Spleen (tissue), 11 donors: ENCODE data around the gene KDF1. TPM values are rescaled to one million over a fixed set of nuclear protein-coding genes. Genes with fewer than 3 reads are reported as not detected.
A peak's percentile ranks its signal among the peaks of the same experiment; 100 is the strongest.
"Not testable (repeated sequence)": the region's sequence is repeated elsewhere in the genome, so short reads cannot be mapped to it uniquely, and the experiment has no call there.

Experiments
- DNase-seq: peaks from one replicate; pipeline ENCODE4 v3.0.0-alpha.2; 2020
- H3K27ac ChIP-seq, 8 donors: fragments of 200-600 bp; sonication (generic) in 7 of 8; 1 replicate in 4 of 8; 2 replicates in 4 of 8; pipeline versions ENCODE4 v1.5.0 to v1.8.0; 2016 to 2021; ENCODE audit warnings: inconsistent platforms in 4 of 8, mild to moderate bottlenecking in 4 of 8, moderate library complexity in 1 of 8
- H3K27me3 ChIP-seq, 7 donors: fragments of 200-600 bp; sonication (generic) in 6 of 7; replicated peaks in 1 of 7; 1 replicate in 4 of 7; 2 replicates in 3 of 7; pipeline versions ENCODE4 v1.5.0 to v1.8.0; 2016 to 2021; ENCODE audit warnings: inconsistent platforms in 3 of 7, mild to moderate bottlenecking in 1 of 7
- H3K36me3 ChIP-seq, 6 donors: fragments of 200-600 bp; sonication (generic) in 5 of 6; 1 replicate in 4 of 6; 2 replicates in 2 of 6; pipeline versions ENCODE4 v1.5.0 to v1.8.0; 2016 to 2021; ENCODE audit warnings: inconsistent platforms in 2 of 6
- H3K4me1 ChIP-seq, 6 donors: fragments of 200-600 bp; sonication (generic) in 5 of 6; 1 replicate in 3 of 6; 2 replicates in 3 of 6; pipeline versions ENCODE4 v1.5.0 to v1.8.0; 2016 to 2021; ENCODE audit warnings: inconsistent platforms in 3 of 6
- H3K4me3 ChIP-seq, 8 donors: fragments of 200-600 bp; sonication (generic) in 7 of 8; 1 replicate in 4 of 8; 2 replicates in 4 of 8; pipeline versions ENCODE4 v1.5.0 to v1.8.0; 2016 to 2021; ENCODE audit warnings: inconsistent platforms in 4 of 8, mild to moderate bottlenecking in 4 of 8, moderate library complexity in 2 of 8
- H3K9me3 ChIP-seq, 8 donors: fragments of 200-600 bp; sonication (generic) in 7 of 8; 1 replicate in 4 of 8; 2 replicates in 4 of 8; pipeline versions ENCODE4 v1.5.0 to v1.8.0; 2016 to 2021; ENCODE audit warnings: inconsistent platforms in 4 of 8
- CTCF ChIP-seq, 11 experiments: fragments of 200-600 bp in 7 of 11; fragments of 450-650 bp in 4 of 11; sonication (generic) in 4 of 11; IDR thresholded peaks in 8 of 11; conservative IDR thresholded peaks in 3 of 11; 1 replicate in 7 of 11; 2 replicates in 4 of 11; pipeline versions ENCODE4 v1.4.0 to v1.8.0; 2016 to 2021; ENCODE audit warnings: antibody characterized with exemption in 11 of 11, inconsistent platforms in 4 of 11, mild to moderate bottlenecking in 1 of 11
- POLR2A ChIP-seq, 3 donors: fragments of 450-650 bp; IDR thresholded peaks; one replicate each; pipeline ENCODE4 v1.5.1; 2017; ENCODE audit warnings: antibody characterized with exemption in 3 of 3, mild to moderate bottlenecking in 1 of 3
- POLR2AphosphoS5 ChIP-seq, 3 donors: sonication (generic); formaldehyde crosslinking; IDR thresholded peaks; one replicate each; pipeline ENCODE4 v1.5.1; 2017; ENCODE audit warnings: antibody characterized with exemption in 3 of 3
- WGBS, 5 donors: extraction: QIAGEN DNeasy Blood & Tissue Kit in 3 of 5; methylation state at CpG; one replicate each; pipeline versions ENCODE4 v1.1.5 to v1.1.7; 2013 to 2018; 5-methylcytosine and 5-hydroxymethylcytosine counted together
- intact Hi-C: fragments of 100-400 bp; cut with DNase I; formaldehyde crosslinking; loops from one replicate; pipeline ENCODE4 v1.15.0; 2023; ENCODE audit warnings: low total_unique reads
- polyA plus RNA-seq, 3 donors: library from polyadenylated mRNA; stranded (reverse); fragments of 200-250 nt; gene quantifications; one replicate each; pipeline ENCODE4 v1.2.1, GENCODE V29; 2013
- total RNA-seq, 7 donors: library from RNA; depleted of rRNA in 3 of 7; stranded (reverse); fragments of >200 nt in 3 of 7; fragmentation: NEBNext Ultra II Directional in 4 of 7; extraction: Animal tissue kit (Norgen Biotek cat#: 25700) in 4 of 7; gene quantifications; one replicate each; pipeline versions ENCODE4 v1.1.0 to v1.2.1, GENCODE V29; 2016 to 2021
- donor health status: healthy with polysubstance abuse.
- donor health status: DM: no; HTN: no; CAD: no; lungs with moderate emphysema.
- donor health status: DM: no; HTN: no; CAD: no.
- donor health status: Bipolar disorder and iron deficiency.
- donor health status: healthy.
- donor health status: DM: no; HTN: no; CAD: no.
- donor health status: DM: yes; HTN: yes; CAD: no.

Gene KDF1
- total and polyA plus RNA-seq, 10 donors: 0.44 to 2.1 (median 0.98) TPM

- 0 to 2% (median 1%) methylated on average over 13 to 60 of the region's 61 CpGs for WGBS, 5 donors
- Histone ChIP-seq H3K27me3 (peaks cover 0 to 79% (median 23%) of the 10 kb centered on the region in 7 donors), H3K27ac (peak within 1 kb of the TSS in 5 of 8 donors; percentile 27 to 72 (median 64)), H3K4me3 (peak within 1 kb of the TSS; percentile 72 to 92 (median 78)), H3K4me1 (peaks cover 15 to 64% (median 42%) of the 10 kb centered on the region in 6 donors), H3K36me3 (no peaks in the 10 kb centered on the region), H3K9me3 (no peaks in the 10 kb centered on the region)
- peak; percentile 87 for DNase-seq
- intact Hi-C loops: no loop called here
- TF ChIP-seq POLR2AphosphoS5 (IDR thresholded peaks at IDR 0.05) (peak; percentile 69 to 80 (median 71)), POLR2A (IDR thresholded peaks at IDR 0.05) (no peak), CTCF (IDR thresholded peaks at IDR 0.05 in 8 of 11, conservative IDR thresholded peaks at IDR 0.05 in 3 of 11) (no peak)
Measured at GRCh38 chr1:26993237-26994019, 33.2 kb upstream of the KDF1 start, which contains the start of gene TRNP1. TRNP1 (plus strand) TSS chr1:26993692; CDS start chr1:26993787, 95 bp downstream.

- no peak overlapping the region for H3K4me3 ChIP-seq
- no peak for DNase-seq
- H3K36me3 ChIP-seq: no peaks in the 10 kb centered on the region
- no peaks in the 10 kb centered on the region for H3K9me3 ChIP-seq
- TF ChIP-seq POLR2AphosphoS5 (IDR thresholded peaks at IDR 0.05): no peak
- H3K4me1 ChIP-seq: peaks cover 10 to 46% (median 28%) of the 10 kb centered on the region in 6 donors
- no peak overlapping the region for H3K27ac ChIP-seq
- H3K27me3 ChIP-seq: peaks cover 0 to 79% (median 23%) of the 10 kb centered on the region in 7 donors
- 32 to 42% (median 36%) methylated on average over 10 of the region's 10 CpGs for WGBS, 5 donors
- intact Hi-C loops: no loop called here
Measured at GRCh38 chr1:26991310-26992116, 31.2 kb upstream of the KDF1 start.

GRCh38 chr1:26989403-26990109 lies 29.3 kb upstream of the KDF1 start:
- H3K27ac ChIP-seq, DNase-seq, H3K4me3 ChIP-seq, H3K9me3 ChIP-seq, intact Hi-C loops, H3K36me3 ChIP-seq: not testable (repeated sequence)
- 71 to 80% (median 77%) methylated on average over 12 of the region's 12 CpGs for WGBS, 5 donors
- H3K27me3 ChIP-seq: peaks cover 0 to 70% (median 21%) of the 10 kb centered on the region in 7 donors
- H3K4me1 ChIP-seq: peaks cover 7 to 26% (median 12%) of the 10 kb centered on the region in 6 donors

- intact Hi-C loops: no loop called here
- Histone ChIP-seq H3K27me3 (peaks cover 0 to 61% (median under 1%) of the 10 kb centered on the region in 7 donors), H3K27ac (no peak overlapping the region), H3K4me1 (peaks cover 0 to 3% (median 0%) of the 10 kb centered on the region in 6 donors), H3K36me3 (no peaks in the 10 kb centered on the region), H3K4me3 (no peak overlapping the region), H3K9me3 (no peaks in the 10 kb centered on the region)
- WGBS, 5 donors: 46 to 62% (median 56%) methylated on average over 2 of the region's 2 CpGs
- TF ChIP-seq CTCF (IDR thresholded peaks at IDR 0.05 in 8 of 11, conservative IDR thresholded peaks at IDR 0.05 in 3 of 11) (no peak), POLR2AphosphoS5 (IDR thresholded peaks at IDR 0.05) (no peak), POLR2A (IDR thresholded peaks at IDR 0.05) (no peak)
- no peak for DNase-seq
Measured at GRCh38 chr1:26986658-26987057, 26.4 kb upstream of the KDF1 start.
